K562 (cell line): Measurements from ENCODE around the gene TBC1D7. TPM values are rescaled to one million over a fixed set of nuclear protein-coding genes. Genes with fewer than 3 reads are reported as not detected.

Experiments
- ARNT ChIP-seq, 2 experiments: fragments of 450-650 bp; IDR thresholded peaks; 2 replicates each; pipeline ENCODE4 v1.6.1; 2016; ENCODE audit warnings: mild to moderate bottlenecking in 1 of 2
- ATF3 ChIP-seq, 2 experiments: fragments of 450-650 bp in 1 of 2; sonication (generic) in 1 of 2; formaldehyde crosslinking in 1 of 2; IDR thresholded peaks in 1 of 2; conservative IDR thresholded peaks in 1 of 2; 2 replicates each; pipeline versions ENCODE4 v1.6.1 to v1.8.1; 2016 to 2023; ENCODE audit warnings: mild to moderate bottlenecking in 2 of 2, moderate library complexity in 2 of 2, inconsistent platforms in 1 of 2, missing genetic modification reagents in 1 of 2
- C11orf30 ChIP-seq: fragments of 450-650 bp; IDR thresholded peaks from 2 replicates; pipeline ENCODE4 v1.6.1; 2016; ENCODE audit warnings: low read depth, mild to moderate bottlenecking
- CBFA2T3 ChIP-seq: fragments of 450-650 bp; IDR thresholded peaks from 2 replicates; pipeline ENCODE4 v1.6.1; 2017
- CEBPZ ChIP-seq: fragments of 150-350 bp; IDR thresholded peaks from 2 replicates; pipeline ENCODE4 v1.6.1; 2014; ENCODE audit warnings: low read depth, mild to moderate bottlenecking, low read length, borderline replicate concordance
- DDX20 ChIP-seq: fragments of 450-650 bp; IDR thresholded peaks from 2 replicates; pipeline ENCODE4 v1.6.1; 2016; ENCODE audit warnings: missing genetic modification characterization, low read depth, mild to moderate bottlenecking, missing compliant biosample characterization, moderate library complexity
- EP400 ChIP-seq: fragments of 450-650 bp; IDR thresholded peaks from 2 replicates; pipeline ENCODE4 v1.6.1; 2017; ENCODE audit warnings: antibody characterized with exemption, mild to moderate bottlenecking, moderate library complexity
- FUS ChIP-seq: fragments of 200-400 bp; formaldehyde crosslinking; optimal IDR thresholded peaks from 2 replicates; pipeline ENCODE3; 2017; ENCODE audit warnings: low read depth, low read length
- GTF2F1 ChIP-seq: IDR thresholded peaks from 2 replicates; pipeline ENCODE4 v1.6.1; 2011; ENCODE audit warnings: low read depth, low read length, improper control_type of control experiment
- HDAC6 ChIP-seq: IDR thresholded peaks from 2 replicates; pipeline ENCODE4 v1.6.1; 2012; ENCODE audit warnings: low read depth, mild to moderate bottlenecking, control low read depth, inconsistent platforms, low read length, moderate library complexity
- MEF2A ChIP-seq: IDR thresholded peaks from 2 replicates; pipeline ENCODE4 v1.6.1; 2011; ENCODE audit warnings: low read depth, mild to moderate bottlenecking, low read length, moderate library complexity; ENCODE audit not compliant: control insufficient read depth
- NCOR1 ChIP-seq: fragments of 450-650 bp; IDR thresholded peaks from 2 replicates; pipeline ENCODE4 v1.6.1; 2016; ENCODE audit warnings: mild to moderate bottlenecking, moderate library complexity
- RAD21 ChIP-seq, 2 experiments: fragments of 250-450 bp in 1 of 2; fragments of 450-650 bp in 1 of 2; sonication (Bioruptor Pico) in 1 of 2; formaldehyde crosslinking in 1 of 2; IDR thresholded peaks in 1 of 2; conservative IDR thresholded peaks in 1 of 2; 2 replicates each; pipeline versions ENCODE4 v1.4.0 to v1.8.0; 2020 to 2022; ENCODE audit warnings: mild to moderate bottlenecking in 2 of 2, moderate library complexity in 1 of 2
- SMARCA4 ChIP-seq: fragments of 450-650 bp; IDR thresholded peaks from 2 replicates; pipeline ENCODE4 v1.6.1; 2016
- YBX1 ChIP-seq: fragments of 450-650 bp; IDR thresholded peaks from 2 replicates; pipeline ENCODE4 v1.7.1; 2016; ENCODE audit warnings: mild to moderate bottlenecking
- ZBTB2 ChIP-seq: fragments of 450-650 bp; IDR thresholded peaks from 2 replicates; pipeline ENCODE4 v1.6.1; 2016; ENCODE audit warnings: antibody characterized with exemption
- ZNF408 ChIP-seq: fragments of 250-450 bp; sonication (Bioruptor Pico); IDR thresholded peaks from 2 replicates; pipeline ENCODE4 v1.4.0; 2020; ENCODE audit warnings: low read depth, mild to moderate bottlenecking, moderate library complexity
- ZNF584 ChIP-seq: fragments of 200-800 bp; sonication (Bioruptor generic); IDR thresholded peaks from 2 replicates; pipeline ENCODE4 v1.6.1; 2016; ENCODE audit warnings: low read depth, mild to moderate bottlenecking, missing genetic modification characterization, missing compliant biosample characterization
- ZNF639 ChIP-seq, 2 experiments: fragments of 200-800 bp in 1 of 2; sonication (Bioruptor generic) in 1 of 2; sonication (generic) in 1 of 2; formaldehyde crosslinking in 1 of 2; IDR thresholded peaks in 1 of 2; conservative IDR thresholded peaks in 1 of 2; 2 replicates each; pipeline versions ENCODE4 v1.5.0 to v1.6.1; 2016 to 2020; ENCODE audit warnings: missing compliant biosample characterization in 1 of 2, missing genetic modification characterization in 1 of 2, missing genetic modification reagents in 1 of 2
- polyA plus RNA-seq, 8 experiments: library from polyadenylated mRNA; depleted of rRNA in 4 of 8; stranded (reverse) in 5 of 8; unstranded in 3 of 8; fragments of >200 nt; fragmentation: Nextera tagmentation in 2 of 8; fragmentation: Illumina TruSeq in 1 of 8; extraction: Ambion mirVana in 2 of 8; extraction: Trizol in 1 of 8; gene quantifications; 2 replicates each; pipeline versions ENCODE4 v1.2.1 to v1.2.3, GENCODE V29; 2011 to 2014; ENCODE audit warnings: inconsistent platforms in 1 of 8, missing spikeins in 1 of 8
- total RNA-seq, 7 experiments: library from RNA; depleted of rRNA in 6 of 7; stranded (reverse); fragments of >200 nt in 6 of 7; fragmentation: Illumina TruSeq in 2 of 7; extraction: Trizol in 2 of 7; gene quantifications; 2 replicates each; pipeline versions ENCODE4 v1.2.1 to v1.2.3, GENCODE V29; 2011 to 2021; ENCODE audit warnings: low replicate concordance in 1 of 7

The TBC1D7 gene
- total and polyA plus RNA-seq, 9 of the 15 experiments (the other 6 are each of a cell fraction or from before 2014, with no cell fraction given) = 49.4 to 107 (median 61.1) TPM

- no peak for TF ChIP-seq CEBPZ
- no peak for TF ChIP-seq HDAC6
- TF ChIP-seq FUS = no peak
- TF ChIP-seq ZNF584 (CRISPR knock-in tag) = 0 out of 2 replicates have a peak, but pooled peaks have one; percentile 51
- TF ChIP-seq C11orf30 = peak; percentile 80
- peak; percentile 89 for TF ChIP-seq NCOR1
- TF ChIP-seq EP400 = peak; percentile 30
- TF ChIP-seq CBFA2T3 = peak; percentile 94
- TF ChIP-seq ZBTB2 = peak; percentile 59; the same call in 1 of the 2 replicates
- no peak for TF ChIP-seq GTF2F1
- no peak for TF ChIP-seq YBX1
- TF ChIP-seq ZNF408 (CRISPR knock-in tag) = no peak
- TF ChIP-seq ZNF639 (CRISPR knock-in tag; conservative IDR thresholded peaks at IDR 0.05 in 1 of 2, IDR thresholded peaks at IDR 0.05 in 1 of 2) = peak in 1 of 2 experiments; percentile 59; a peak in 1 of 4 replicates
- TF ChIP-seq SMARCA4 = peak; percentile 96
- TF ChIP-seq ARNT (IDR thresholded peaks at IDR 0.05) = peak; percentile 32 to 67; a peak in 1 of 4 replicates
- TF ChIP-seq ATF3 (IDR thresholded peaks at IDR 0.05) = peak; percentile 92
- TF ChIP-seq ATF3 (CRISPR knock-in tag; conservative IDR thresholded peaks at IDR 0.05) = peak; percentile 72; the same call in 1 of the 2 replicates
- TF ChIP-seq RAD21 (CRISPR knock-in tag; conservative IDR thresholded peaks at IDR 0.05 in 1 of 2, IDR thresholded peaks at IDR 0.05 in 1 of 2) = peak; percentile 14 to 23; a peak in 1 of 4 replicates
- no peak for TF ChIP-seq DDX20
- peak; percentile 97 for TF ChIP-seq MEF2A
Observed at GRCh38 chr6:13355043-13355945, 27.0 kb upstream of the TBC1D7 start (continued).
